GM19455 (cell line): ENCODE measurements around the gene MOV10L1.

Experiments used
- ATAC-seq: cut with Tn5 transposase; IDR thresholded peaks from one replicate; pipeline ENCODE4 v1.9.1; 2021; ENCODE audit not compliant: unreplicated experiment

MOV10L1 gene

DNA sequence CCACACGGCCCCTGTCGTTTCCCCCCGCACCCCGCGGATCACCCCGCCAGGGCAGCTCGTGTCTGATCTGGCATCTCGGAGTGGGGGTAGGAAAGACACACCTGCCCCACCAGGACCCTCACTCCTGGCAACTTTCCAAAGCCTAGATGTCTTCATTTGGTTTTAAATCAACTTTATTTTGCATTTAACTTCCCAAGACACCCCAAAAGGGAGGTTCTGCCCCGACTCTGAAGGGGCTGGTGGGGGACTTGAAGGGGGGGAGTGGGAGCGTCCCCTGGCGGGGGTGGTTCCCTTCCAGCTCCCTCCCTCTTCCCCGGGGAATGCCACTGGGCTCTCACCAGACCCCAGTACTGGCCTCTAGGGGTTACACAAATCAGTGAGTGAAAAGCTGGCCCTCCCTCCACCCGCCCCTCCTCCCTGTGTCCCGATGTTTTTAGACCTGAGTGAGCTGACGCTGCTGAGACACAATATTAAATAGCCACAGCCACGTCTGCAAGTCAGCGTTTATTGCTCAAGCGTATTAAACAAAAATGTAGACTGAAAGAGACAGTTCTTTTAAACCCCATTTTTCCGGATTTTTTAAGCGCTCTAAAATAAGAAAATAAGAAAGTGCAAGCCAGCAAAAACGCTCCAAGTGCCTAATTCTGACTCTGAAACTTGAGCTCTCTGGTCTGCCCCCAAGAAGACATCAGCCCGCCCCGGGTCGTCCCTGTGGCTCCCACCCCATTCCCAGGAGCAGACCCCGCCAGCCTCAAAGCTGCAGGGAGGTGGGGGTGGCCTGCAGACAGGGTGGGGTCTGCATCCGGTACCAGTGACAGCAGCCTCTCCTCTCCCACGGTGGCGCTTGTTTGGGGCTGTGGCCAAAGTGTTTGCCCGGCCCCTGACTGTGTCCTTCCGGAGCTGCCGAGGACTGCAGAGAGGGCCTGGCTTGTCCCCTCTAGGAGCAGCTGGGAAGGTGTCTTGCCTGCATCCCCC is 30.6 kb upstream of the MOV10L1 start:
- ATAC-seq: no peak

DNA sequence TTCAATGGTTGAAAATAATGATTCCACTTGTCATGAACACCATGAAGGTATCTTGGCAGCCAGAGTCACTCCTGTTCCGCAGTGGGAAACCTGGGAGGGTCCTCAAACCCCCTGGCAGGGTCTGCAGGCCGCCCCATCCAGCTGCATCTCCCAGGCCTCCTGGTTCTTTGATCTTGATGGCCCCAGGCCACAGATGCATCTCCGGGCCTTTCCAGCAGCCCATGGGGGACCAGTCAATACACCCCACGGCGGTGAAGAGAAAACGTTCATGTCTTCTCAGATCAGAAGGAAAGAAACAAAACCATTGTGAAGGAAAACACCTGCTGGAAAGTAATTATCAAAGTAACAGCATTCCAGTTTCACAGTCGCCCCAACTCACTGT is 29.9 kb upstream of the MOV10L1 start:
- ATAC-seq: no peak

DNA sequence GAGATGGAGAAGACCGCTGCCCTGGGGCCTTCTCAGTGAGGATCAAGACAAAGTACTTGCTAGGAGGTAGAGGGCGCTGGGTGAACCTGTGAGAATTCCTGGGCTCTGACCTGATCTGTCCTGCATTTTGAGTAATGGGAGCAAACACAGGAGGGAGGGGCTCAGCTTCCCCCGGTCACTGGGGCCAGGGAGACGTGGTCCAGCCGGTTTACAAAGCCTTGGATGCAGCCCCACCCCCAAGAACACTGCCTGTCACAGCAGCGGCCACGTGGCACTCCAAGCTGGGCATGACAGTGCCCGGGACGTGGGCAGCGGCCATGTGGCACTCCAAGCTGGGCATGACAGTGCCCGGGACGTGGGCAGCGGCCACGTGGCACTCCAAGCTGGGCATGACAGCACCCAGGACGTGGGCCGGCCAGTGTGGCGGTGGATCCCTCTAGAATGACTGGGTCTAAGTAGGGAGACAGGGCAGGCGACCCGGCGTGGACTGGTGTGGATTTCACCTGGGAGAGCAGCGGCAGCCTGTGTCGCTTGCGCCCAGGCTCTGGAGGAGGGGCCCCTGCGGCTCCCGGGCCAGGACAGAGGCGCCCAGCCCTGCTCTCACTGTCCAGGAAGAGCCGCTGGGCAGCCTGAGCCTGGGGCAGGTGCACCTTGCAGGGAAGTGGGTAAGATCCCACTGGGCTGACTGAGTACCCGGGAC is 29.2 kb upstream of the MOV10L1 start:
- ATAC-seq: no peak

DNA sequence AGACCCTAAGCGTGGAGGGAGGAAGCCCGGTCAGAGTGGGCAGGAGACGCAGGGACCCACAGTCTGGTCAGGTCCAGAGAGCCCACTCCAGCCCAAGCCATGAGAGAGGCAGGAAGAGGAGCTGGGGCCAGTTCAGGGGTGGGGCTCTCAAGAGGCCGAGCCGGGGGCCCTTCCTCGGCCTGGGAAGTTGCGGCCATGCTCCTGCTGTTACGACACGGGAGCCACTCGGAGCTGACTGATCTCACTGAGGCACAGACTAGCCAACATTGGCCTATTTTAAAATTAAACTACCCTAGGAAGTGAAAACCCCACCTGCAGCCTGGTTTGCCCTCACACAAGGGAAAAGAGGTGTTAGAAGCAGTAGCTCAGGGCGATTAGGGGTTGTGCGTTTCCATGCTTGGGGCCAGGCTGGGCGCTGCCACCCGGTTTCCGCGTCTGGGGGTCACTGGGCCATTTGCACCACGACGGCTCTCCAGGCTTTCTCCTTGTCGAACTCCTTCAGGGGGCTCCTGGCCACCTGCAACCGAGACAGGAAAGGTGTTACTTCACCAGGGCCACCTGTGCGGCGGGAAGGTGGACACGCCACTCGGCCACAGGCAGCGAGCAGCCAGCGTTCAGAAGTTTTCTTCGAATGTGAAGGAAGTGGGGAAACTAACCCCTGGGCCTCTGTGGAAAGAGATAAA is 28.5 kb upstream of the MOV10L1 start:
- ATAC-seq: no peak

DNA sequence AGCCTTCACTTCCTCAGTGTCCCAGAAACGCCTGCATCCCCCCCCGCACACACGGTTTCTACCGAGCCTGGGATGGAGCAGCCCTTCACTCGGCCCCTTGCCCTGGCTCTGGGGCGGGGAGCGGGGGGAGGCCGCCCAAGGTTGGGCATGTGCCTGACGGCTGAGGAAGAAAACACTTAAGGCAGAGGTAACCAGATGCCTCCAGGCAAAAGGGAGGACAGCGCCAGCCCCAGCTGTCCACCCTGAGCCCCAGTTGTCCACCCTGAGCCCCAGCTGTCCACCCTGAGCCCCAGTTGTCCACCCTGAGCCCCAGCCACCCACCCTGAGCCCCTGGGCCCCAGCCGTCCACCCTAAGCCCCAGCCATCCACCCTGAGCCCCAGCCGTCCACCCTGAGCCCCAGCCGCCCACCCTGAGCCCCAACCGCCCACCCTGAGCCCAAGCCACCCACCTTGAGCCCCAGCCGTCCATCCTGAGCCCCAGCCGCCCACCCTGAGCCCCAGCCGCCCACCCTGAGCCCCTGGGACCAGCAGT is 27.9 kb upstream of the MOV10L1 start:
- no peak for ATAC-seq

DNA sequence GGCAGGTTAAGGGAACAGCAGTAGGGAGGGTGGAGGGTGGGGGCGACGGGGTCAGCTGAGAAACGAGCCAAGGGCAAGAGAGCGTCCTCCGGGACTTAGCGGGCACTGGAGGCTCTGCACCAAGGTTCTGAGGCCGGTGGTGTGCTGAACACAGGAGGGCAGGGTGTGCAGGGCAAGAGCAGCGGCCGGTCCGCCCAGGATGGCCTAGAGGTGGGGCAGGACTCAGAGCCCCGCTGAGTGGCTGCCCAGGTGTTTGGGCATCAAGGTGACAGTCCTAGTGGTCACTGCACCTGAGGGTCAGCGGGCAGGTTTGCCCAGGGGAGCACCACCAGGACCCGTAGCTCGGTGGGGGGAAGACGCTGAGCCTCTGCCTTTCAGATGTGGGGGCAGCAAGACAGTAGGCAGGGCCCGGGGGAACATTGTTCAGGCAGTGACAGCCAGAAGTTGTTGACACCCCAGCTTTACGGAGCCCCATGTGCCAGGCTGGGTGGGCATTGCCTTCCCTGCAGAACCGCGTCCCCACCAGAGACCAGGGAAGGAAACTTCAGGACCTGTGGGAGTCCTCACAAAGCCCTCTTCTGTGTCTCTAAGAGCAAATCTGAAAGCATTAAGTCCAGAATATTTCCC is 27.2 kb upstream of the MOV10L1 start:
- ATAC-seq: no peak

DNA sequence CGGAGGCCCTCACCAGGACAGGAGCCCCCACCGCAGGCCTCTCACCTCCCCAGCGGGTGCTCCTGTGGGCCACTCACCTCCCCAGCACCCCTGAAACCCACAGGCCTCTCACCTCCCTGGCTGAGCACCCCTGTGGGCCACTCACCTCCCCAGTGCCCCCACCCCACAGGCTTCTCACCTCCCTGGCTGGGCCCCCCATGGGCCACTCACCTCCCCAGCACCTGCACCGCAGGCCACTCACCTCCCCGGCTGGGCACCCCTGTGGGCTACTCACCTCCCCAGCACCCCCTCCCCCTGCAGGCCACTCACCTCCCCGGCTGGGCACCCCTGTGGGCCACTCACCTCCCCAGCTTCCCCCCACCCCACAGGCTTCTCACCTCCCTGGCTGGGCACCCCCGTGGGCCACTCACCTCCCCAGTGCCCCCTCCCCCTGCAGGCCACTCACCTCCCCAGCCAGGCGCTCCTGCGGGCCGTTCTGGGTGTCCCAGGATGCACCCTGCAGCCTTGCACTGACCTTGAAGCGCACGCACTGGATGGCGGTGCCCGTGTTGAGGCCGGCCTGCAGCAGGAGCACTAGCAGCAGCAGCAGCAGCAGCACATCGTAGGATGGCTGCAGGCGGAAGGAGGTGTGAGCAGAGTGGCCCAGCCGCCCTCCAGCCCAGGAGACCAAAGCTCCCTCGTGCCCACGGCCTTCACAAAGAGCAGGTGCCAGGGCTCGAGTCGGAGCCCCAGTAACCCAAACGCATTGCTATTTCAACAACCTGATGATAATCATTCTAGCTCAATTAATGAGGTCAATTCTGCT is 26.0 kb upstream of the MOV10L1 start:
- ATAC-seq: no peak

DNA sequence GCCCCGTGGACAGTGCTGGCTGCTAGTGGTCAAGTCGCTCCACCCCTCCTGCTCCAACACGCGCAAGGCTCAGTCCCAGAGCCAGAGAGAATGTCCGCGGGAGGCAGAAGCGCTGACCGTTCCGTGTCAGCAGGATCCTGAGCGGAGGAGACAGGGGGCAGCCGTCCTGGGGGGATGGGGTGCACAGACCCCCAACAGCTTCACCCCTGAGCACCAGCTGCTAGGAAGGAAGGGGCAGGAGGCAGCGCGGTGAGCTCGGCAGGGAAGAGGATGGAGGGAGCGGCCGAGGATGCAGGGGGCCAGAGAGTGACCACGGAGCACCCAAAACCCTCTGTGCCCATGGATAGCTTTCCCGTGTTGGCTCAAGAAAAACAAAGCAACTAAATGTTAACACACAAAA is 25.4 kb upstream of the MOV10L1 start:
- no peak for ATAC-seq

DNA sequence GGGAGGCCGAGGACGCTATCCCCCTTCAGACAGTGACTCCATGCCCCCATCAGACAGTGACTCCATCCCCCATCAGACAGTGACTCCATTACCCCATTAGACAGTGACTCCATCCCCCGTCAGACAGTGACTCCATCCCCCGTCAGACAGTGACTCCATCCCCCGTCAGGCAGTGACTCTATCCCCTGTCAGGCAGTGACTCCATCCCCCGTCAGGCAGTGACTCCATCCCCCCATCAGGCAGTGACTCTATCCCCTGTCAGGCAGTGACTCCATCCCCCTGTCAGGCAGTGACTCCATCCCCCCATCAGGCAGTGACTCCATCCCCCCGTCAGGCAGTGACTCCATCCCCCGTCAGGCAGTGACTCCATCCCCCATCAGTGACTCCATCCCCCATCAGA is 22.6 kb upstream of the MOV10L1 start:
- no peak for ATAC-seq

DNA sequence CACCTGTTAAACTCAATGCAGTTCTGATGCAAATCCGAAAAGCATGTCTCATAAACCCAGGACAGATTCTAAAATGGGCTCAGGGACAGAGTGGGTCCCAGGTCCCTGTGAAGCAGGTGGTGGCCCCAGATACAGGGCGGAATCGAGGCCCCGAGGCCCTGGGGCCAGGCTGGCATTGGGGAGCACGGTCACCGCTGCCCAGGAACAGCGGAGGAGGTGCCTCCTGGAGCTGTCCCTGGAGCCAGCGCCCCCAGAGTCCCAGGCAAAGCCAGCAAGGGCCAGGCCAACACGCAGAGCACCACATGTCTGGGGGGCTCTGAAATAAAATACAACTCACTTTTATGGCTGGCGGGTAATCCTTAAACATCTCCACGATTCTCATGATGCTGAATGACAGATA is 21.7 kb upstream of the MOV10L1 start:
- no peak for ATAC-seq

DNA sequence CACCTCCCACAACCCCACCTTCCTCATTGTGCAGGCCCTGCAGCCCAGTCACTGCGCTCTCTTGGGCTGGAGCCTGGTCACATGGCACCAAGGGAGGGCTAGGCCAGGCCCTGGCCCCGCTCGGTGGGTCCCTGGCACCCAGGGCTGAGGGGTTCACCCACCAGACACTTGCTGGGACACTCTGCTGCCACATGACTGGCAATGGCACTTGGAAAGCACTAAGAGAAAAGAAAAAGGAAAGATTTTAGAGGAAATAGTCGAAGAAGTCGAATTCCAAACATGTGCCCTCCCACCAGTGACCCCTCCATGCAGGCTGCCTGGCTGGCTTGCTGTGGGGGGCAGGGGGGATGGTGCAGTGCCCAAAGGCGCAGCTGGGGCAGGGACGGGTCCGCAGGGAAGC is 19.4 kb upstream of the MOV10L1 start:
- ATAC-seq: no peak

DNA sequence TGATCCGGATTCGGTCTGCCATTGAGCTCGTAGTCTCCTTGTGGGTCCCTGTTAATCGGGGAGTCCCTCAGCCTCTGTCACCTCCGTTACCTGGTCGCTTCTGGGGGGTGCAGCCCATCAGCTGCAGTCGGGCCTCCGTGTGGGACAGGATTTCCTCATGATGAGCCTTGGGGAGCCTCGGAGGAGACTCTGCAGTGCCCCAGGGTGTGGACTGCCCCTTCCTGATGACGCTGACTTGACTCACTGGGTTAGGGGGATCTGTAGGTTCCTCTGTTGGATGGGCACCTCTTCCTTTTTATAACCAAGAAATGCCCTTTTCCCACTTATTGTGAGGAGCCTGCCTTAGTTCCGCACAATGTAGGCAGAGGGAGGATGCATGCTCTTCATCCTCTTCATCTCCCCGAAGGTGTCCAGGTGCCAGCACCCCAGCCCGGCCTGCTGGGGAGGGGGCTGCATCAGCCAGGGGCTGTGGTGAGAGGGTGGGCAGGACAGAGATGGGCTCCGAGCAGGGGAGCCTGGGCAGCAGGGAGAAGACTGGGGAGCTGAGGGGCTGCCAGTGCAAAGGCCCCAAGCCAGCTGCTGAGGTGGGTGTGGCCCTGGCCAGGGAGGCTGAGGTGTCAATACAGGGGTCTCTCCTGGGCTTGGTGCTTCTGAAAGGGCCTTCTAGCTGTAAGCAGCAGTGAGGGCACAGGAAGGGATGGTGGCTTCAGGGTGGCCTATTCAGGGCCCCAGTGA is 18.2 kb upstream of the MOV10L1 start:
- ATAC-seq: no peak

DNA sequence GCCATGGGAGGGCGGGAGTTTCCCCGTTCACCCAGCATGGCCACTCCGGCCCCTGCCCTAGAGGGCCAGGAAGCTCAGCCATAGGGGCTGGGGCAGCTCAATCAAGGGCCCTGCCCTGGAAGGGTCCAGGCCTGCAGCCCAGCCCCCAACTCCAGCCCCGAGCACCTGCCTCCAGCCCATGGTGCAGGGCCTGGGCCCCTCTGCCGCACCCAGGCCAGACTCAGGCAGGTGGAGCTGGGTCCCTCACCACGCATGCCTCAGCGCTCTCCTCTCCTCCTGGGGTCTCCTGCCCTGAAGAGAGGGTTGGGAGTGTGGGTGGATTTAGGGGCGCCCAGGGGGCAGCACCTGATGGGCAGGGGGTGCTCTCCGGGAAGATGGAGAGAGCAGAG is 17.6 kb upstream of the MOV10L1 start:
- no peak for ATAC-seq

DNA sequence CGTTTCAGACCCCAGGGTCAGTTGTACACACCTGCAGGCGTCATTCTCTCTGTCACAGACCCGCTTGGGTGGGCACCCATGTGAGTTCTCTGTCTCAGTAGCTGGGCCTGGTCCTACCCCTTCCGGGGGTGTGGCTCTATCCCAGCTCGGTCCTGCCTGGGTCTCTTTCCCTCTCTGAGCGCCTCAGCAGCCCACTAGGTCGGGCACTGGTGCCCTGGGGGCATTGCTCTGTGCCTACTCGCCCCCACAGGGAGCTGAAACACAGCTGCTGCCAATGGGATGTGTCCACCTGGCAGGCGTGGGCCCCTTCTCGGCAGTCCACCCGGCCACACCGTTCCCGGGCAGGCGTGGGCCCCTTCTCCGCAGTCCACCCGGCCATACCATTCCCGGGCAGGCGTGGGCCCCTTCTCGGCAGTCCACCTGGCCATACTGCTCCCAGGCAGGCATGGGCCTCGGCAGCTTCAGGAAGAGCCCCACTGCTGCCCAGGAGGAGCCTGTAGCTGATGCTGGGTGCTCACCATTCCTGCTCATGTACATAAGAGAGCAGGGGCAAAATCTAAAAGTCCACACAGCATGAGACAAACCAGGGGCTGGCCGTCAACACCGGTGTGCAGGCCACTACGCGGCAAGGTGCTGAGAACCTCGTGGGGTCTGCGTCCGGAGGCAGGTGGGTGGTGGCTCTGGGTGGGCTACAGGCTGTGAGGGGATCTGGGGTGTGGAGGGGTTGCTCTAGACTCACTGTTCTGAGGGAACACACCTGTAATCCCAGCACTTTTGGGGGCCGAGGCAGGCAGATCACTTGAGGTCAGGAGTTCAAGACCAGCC is 16.9 kb upstream of the MOV10L1 start:
- no peak for ATAC-seq

DNA sequence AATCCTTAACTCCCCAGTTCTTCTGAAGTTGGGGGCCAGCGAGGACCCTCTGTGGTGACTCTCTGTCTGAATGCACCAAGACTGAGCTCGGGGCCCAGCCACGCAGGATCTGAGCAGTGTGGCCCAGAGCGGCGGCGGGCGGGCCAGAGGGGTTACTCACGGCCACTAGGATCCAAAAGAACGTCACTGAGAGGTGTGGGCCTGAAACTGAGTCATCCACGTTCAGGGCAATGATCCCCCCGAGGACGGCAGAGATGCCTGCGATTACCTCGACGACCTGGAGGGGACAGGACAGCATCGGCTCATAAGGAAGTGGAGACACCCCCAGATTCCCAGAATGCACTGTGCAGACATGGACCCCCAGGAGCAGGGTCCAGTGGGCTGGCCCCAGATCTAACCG is 15.8 kb upstream of the MOV10L1 start:
- ATAC-seq: no peak

DNA sequence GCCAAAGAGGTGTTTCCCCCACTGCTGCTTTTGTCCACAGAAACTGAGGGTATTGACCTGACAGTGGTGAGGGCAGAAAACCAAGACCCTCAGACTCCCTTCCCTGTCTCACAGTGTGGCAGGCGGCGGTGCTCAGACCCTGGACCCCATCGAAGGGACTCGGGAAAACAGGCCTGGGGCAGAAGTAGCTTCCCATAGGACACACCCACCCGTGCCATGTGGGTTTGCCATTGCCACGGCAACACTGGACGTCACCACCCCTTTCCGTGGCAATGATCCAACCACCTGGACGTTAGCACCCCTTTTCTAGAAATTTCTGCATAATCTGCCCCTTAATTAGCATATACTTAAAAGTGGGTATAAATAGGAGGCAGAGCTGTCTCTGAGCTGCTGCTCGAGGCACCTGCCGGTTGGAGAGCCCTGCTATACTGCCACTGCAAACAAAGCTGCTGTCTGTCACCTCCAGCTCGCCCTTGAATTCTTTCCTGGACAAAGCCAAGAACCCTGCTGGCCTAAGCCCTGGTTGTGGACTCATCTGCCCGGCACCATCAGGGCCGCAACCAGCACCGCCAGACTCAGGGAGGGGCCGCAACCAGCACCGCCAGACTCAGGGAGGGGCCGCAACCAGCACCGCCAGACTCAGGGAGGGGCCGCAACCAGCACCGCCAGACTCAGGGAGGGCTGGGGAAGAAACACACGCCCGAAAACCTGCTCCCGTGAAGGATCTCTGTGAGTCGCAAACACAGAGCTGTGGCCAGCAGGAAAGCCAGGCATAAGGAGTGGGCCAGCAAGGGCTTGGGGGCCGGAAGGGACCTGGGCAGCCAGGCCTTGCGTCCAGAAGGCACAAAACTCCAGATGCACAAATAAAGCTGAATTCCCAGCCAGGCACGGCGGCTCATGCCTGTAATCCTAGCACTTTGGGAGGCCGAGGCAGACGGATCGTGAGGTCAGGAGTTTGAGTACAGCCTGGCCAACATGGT is 15.0 kb upstream of the MOV10L1 start:
- no peak for ATAC-seq
